ENCODE results near the gene MYCL.

Gene MYCL

GRCh38 chr1:39857126-39857878 lies 44.4 kb downstream of the MYCL start:
- FAIRE-seq (no peak), DNase-seq (ENCODE audit: low spot score) (no peak)

- FAIRE-seq: no peak
Observed at GRCh38 chr1:39854738-39855137, 47.0 kb downstream of the MYCL start.

GRCh38 chr1:39854314-39854713 lies 47.4 kb downstream of the MYCL start:
- FAIRE-seq: no peak
- DNase-seq (ENCODE audit: low spot score): no peak

More at GRCh38 chr1:39854738-39855137, 47.0 kb downstream of the MYCL start:
- no peak for DNase-seq (ENCODE audit: low spot score)

GRCh38 chr1:39852876-39853275 lies 48.8 kb downstream of the MYCL start:
- FAIRE-seq (no peak), DNase-seq (ENCODE audit: low spot score) (no peak)

- no peak for FAIRE-seq
- DNase-seq (ENCODE audit: low spot score): no peak
Observed at GRCh38 chr1:39852214-39852791, 49.4 kb downstream of the MYCL start.

GRCh38 chr1:39850606-39851216 lies 51.0 kb downstream of the MYCL start:
- FAIRE-seq (no peak), DNase-seq (ENCODE audit: low spot score) (no peak)

- DNase-seq (ENCODE audit: low spot score) (no peak), FAIRE-seq (no peak)
Observed at GRCh38 chr1:39849203-39849602, 52.5 kb downstream of the MYCL start.

GRCh38 chr1:39847940-39848339 lies 53.8 kb downstream of the MYCL start:
- no peak for DNase-seq (ENCODE audit: low spot score)
- no peak for FAIRE-seq

GRCh38 chr1:39846796-39847195 lies 54.9 kb downstream of the MYCL start:
- FAIRE-seq (no peak), DNase-seq (ENCODE audit: low spot score) (no peak)

- FAIRE-seq: peak; percentile 83
- peak; percentile 68 for DNase-seq (ENCODE audit: low spot score)
Observed at GRCh38 chr1:39845569-39846566, 55.8 kb downstream of the MYCL start.

Measured in urothelium cell line (cell line).